GM23338 (cell line): ENCODE results near the gene WEE2.

Source experiments
- EZH2 ChIP-seq: fragments of 200-600 bp; sonication (generic); IDR thresholded peaks from one replicate; pipeline ENCODE4 v1.8.0; 2017; ENCODE audit warnings: antibody characterized with exemption, mild to moderate bottlenecking, low read depth; ENCODE audit not compliant: unreplicated experiment
- EZH2phosphoT487 ChIP-seq: fragments of 200-600 bp; sonication (generic); IDR thresholded peaks from one replicate; pipeline ENCODE4 v1.8.1; 2018; ENCODE audit warnings: antibody characterized with exemption; ENCODE audit not compliant: unreplicated experiment
- NANOG ChIP-seq: IDR thresholded peaks from 2 replicates; pipeline ENCODE4 v1.6.1; 2016; ENCODE audit warnings: antibody characterized with exemption, borderline replicate concordance
- POLR2AphosphoS5 ChIP-seq: IDR thresholded peaks from 2 replicates; pipeline ENCODE4 v1.6.1; 2016; ENCODE audit warnings: antibody characterized with exemption, low read depth
- ZNF114 ChIP-seq: fragments of 250-450 bp; sonication (Bioruptor Pico); IDR thresholded peaks from 2 replicates; pipeline ENCODE4 v1.5.0; 2020; ENCODE audit warnings: mild to moderate bottlenecking, moderate library complexity
- ZNF331 ChIP-seq: fragments of 250-450 bp; sonication (Bioruptor Pico); IDR thresholded peaks from 2 replicates; pipeline ENCODE4 v1.5.0; 2020; ENCODE audit warnings: low read depth, mild to moderate bottlenecking, moderate library complexity
- TF ChIP-seq, protein P1 (sequence below), 2 experiments: fragments of 200-600 bp in 1 of 2; sonication (generic) in 1 of 2; conservative IDR thresholded peaks; 2 replicates each; pipeline versions ENCODE4 v1.5.1 to v1.6.1; 2016 to 2017; ENCODE audit warnings: antibody characterized with exemption in 2 of 2, low read depth in 2 of 2, mild to moderate bottlenecking in 2 of 2, moderate library complexity in 1 of 2
- TF ChIP-seq, protein P2 (sequence below): IDR thresholded peaks from one replicate; pipeline ENCODE4 v1.6.1; 2018; ENCODE audit warnings: antibody characterized with exemption; ENCODE audit not compliant: unreplicated experiment

DNA sequence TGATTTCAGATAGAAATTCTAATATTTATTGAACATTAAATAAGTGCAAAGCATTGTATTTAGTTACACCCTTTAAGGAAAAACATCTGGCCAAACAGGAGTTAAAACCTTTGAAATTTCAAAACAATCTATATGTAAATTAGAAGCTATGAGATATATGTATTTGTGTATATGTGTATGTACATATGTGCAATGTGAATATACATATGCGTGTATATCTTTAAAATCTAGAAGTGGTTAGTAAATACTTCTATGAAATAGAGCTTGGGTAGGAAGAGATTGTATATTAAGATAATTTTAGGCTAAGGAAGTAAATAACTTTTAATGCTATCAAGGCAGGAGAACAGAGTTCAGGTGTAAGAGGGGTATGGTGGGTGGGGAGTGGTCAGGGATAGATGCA lies 9.3 kb downstream of the WEE2 start:
- TF ChIP-seq POLR2AphosphoS5 (no peak), NANOG (no peak), EZH2 (no peak), ZNF114 (CRISPR knock-in tag) (no peak), EZH2phosphoT487 (no peak), ZNF331 (no peak)
- TF ChIP-seq, protein P1, sequence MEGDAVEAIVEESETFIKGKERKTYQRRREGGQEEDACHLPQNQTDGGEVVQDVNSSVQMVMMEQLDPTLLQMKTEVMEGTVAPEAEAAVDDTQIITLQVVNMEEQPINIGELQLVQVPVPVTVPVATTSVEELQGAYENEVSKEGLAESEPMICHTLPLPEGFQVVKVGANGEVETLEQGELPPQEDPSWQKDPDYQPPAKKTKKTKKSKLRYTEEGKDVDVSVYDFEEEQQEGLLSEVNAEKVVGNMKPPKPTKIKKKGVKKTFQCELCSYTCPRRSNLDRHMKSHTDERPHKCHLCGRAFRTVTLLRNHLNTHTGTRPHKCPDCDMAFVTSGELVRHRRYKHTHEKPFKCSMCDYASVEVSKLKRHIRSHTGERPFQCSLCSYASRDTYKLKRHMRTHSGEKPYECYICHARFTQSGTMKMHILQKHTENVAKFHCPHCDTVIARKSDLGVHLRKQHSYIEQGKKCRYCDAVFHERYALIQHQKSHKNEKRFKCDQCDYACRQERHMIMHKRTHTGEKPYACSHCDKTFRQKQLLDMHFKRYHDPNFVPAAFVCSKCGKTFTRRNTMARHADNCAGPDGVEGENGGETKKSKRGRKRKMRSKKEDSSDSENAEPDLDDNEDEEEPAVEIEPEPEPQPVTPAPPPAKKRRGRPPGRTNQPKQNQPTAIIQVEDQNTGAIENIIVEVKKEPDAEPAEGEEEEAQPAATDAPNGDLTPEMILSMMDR (conservative IDR thresholded peaks at IDR 0.05; ENCODE audit: low read depth in 2 of 2): no peak
- TF ChIP-seq, protein P2, sequence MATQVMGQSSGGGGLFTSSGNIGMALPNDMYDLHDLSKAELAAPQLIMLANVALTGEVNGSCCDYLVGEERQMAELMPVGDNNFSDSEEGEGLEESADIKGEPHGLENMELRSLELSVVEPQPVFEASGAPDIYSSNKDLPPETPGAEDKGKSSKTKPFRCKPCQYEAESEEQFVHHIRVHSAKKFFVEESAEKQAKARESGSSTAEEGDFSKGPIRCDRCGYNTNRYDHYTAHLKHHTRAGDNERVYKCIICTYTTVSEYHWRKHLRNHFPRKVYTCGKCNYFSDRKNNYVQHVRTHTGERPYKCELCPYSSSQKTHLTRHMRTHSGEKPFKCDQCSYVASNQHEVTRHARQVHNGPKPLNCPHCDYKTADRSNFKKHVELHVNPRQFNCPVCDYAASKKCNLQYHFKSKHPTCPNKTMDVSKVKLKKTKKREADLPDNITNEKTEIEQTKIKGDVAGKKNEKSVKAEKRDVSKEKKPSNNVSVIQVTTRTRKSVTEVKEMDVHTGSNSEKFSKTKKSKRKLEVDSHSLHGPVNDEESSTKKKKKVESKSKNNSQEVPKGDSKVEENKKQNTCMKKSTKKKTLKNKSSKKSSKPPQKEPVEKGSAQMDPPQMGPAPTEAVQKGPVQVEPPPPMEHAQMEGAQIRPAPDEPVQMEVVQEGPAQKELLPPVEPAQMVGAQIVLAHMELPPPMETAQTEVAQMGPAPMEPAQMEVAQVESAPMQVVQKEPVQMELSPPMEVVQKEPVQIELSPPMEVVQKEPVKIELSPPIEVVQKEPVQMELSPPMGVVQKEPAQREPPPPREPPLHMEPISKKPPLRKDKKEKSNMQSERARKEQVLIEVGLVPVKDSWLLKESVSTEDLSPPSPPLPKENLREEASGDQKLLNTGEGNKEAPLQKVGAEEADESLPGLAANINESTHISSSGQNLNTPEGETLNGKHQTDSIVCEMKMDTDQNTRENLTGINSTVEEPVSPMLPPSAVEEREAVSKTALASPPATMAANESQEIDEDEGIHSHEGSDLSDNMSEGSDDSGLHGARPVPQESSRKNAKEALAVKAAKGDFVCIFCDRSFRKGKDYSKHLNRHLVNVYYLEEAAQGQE: no peak
